Endothelial cell (in vitro differentiated cells): Measurements from ENCODE around the gene FOLR2. TPM values are rescaled to one million over a fixed set of nuclear protein-coding genes. Genes with fewer than 3 reads are reported as not detected.
"Not testable (repeated sequence)": the region's sequence is repeated elsewhere in the genome, so short reads cannot be mapped to it uniquely, and the experiment has no call there.

Experiments
- DNase-seq: peaks from one replicate; pipeline ENCODE4 v3.0.0; 2021; ENCODE audit warnings: low spot score
- H3K27ac Mint-ChIP-seq: one replicate; pipeline ENCODE4 v1.8.0; 2021; ENCODE audit warnings: mixed read lengths, inconsistent platforms; ENCODE audit not compliant: unreplicated experiment
- H3K27me3 Mint-ChIP-seq: one replicate; pipeline ENCODE4 v1.8.0; 2021; ENCODE audit warnings: mild to moderate bottlenecking, moderate library complexity, mixed read lengths, inconsistent platforms; ENCODE audit not compliant: unreplicated experiment
- H3K36me3 Mint-ChIP-seq: one replicate; pipeline ENCODE4 v1.8.0; 2021; ENCODE audit warnings: mild to moderate bottlenecking, low read depth, mixed read lengths, inconsistent platforms; ENCODE audit not compliant: unreplicated experiment
- H3K4me1 Mint-ChIP-seq: one replicate; pipeline ENCODE4 v1.8.0; 2021; ENCODE audit warnings: mild to moderate bottlenecking, mixed read lengths, inconsistent platforms; ENCODE audit not compliant: unreplicated experiment
- H3K4me3 Mint-ChIP-seq: one replicate; pipeline ENCODE4 v1.8.0; 2021; ENCODE audit warnings: mild to moderate bottlenecking, mixed read lengths, inconsistent platforms; ENCODE audit not compliant: unreplicated experiment
- H3K9me3 Mint-ChIP-seq: one replicate; pipeline ENCODE4 v1.8.0; 2021; ENCODE audit warnings: mixed read lengths, inconsistent platforms; ENCODE audit not compliant: unreplicated experiment
- total RNA-seq: library from RNA; stranded (reverse); fragmentation: NEBNext Ultra II Directional; extraction: Animal tissue kit (Norgen Biotek cat#: 25700); gene quantifications from one replicate; pipeline ENCODE4 v1.2.1, GENCODE V29; 2021; ENCODE audit not compliant: unreplicated experiment
- TF ChIP-seq, protein P1 (sequence below): fragments of 200-600 bp; sonication (generic); IDR thresholded peaks from one replicate; pipeline ENCODE4 v1.5.0; 2021; ENCODE audit warnings: antibody characterized with exemption; ENCODE audit not compliant: unreplicated experiment

Gene FOLR2
- total RNA-seq, 1 donor from 2014 or later, result not detected

DNA sequence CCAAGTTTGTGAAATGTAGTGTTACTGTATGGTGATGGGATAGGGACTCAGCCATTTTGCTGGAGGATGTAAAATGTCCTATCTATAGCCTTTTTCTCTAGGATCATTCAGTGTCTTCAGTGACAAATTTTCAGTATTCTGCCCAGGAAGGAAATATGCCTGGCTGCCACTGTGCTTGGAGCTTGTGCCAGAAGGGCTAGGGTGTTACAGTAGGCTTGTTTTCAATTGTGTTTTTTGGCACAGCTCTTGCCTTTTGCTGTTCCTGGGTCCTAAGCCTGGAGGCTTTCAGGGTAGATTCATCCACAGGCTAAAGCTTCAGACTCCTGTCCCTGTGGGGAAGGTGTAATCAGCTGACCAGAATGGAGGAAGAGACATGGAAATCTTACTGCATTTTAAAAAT, 49.4 kb downstream of the FOLR2 start:
- Mint-ChIP-seq H3K9me3 (no peaks in the 10 kb centered on the region), H3K36me3 (no peaks in the 10 kb centered on the region)

DNA sequence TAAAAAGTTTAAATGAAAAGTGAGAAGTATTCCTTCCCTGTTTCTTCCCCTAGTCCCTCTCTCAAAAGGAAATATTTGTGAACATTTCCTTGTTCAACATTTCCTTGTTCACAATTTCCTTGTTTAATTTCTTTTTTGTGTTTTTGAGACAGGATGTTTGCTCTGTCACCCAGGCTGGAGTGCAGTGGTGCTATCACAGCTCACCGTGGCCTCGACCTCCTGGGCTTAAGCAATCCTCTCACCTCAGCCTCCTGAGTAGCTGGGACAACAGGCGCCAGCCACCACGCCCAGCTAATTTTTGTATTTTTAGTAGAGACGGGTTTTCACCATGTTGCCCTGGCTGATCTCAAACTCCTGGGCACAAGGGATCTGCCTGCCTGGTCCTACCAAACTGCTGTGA, 50.4 kb downstream of the FOLR2 start:
- not testable (repeated sequence) for H3K36me3 Mint-ChIP-seq, H3K4me3 Mint-ChIP-seq, H3K27ac Mint-ChIP-seq, DNase-seq, H3K27me3 Mint-ChIP-seq, H3K9me3 Mint-ChIP-seq
- H3K4me1 Mint-ChIP-seq, result peaks cover 13% of the 10 kb centered on the region

More for the DNA sequence above, 49.4 kb downstream of the FOLR2 start:
- TF ChIP-seq, protein P1, sequence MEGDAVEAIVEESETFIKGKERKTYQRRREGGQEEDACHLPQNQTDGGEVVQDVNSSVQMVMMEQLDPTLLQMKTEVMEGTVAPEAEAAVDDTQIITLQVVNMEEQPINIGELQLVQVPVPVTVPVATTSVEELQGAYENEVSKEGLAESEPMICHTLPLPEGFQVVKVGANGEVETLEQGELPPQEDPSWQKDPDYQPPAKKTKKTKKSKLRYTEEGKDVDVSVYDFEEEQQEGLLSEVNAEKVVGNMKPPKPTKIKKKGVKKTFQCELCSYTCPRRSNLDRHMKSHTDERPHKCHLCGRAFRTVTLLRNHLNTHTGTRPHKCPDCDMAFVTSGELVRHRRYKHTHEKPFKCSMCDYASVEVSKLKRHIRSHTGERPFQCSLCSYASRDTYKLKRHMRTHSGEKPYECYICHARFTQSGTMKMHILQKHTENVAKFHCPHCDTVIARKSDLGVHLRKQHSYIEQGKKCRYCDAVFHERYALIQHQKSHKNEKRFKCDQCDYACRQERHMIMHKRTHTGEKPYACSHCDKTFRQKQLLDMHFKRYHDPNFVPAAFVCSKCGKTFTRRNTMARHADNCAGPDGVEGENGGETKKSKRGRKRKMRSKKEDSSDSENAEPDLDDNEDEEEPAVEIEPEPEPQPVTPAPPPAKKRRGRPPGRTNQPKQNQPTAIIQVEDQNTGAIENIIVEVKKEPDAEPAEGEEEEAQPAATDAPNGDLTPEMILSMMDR, result no peak
- Mint-ChIP-seq H3K27ac (peak overlapping the region; percentile 6), H3K4me3 (no peak overlapping the region), H3K27me3 (peaks cover 3% of the 10 kb centered on the region), H3K4me1 (peaks cover 13% of the 10 kb centered on the region)
- DNase-seq, result no peak

DNA sequence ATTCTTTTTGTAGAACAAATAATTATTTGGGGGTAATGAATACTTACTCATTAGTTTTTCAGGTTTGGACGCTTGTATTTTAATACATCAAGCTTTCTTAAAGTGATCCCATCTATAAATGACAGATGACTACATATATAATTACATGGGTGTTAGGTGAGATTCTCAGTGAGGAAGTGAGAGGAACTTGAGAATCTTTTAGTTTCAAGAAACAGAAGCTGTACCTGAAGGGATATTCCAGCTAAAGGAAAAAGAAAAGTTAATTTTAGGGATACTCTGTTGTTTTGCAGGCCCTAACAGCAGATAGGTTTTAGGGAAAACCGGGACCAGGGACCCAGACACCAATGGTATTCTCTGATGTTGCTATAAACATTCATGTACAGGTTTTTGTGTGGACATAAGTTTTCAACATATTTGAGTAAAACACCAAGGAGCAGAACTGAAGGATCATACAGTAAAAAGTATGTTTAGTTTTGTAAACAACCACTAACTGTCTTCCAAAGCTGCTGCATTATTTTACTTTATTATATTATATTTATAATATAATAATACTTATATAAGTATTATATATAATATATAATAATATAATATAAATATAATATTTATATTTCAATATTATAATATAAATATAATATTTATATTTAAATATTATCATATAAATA, 51.5 kb downstream of the FOLR2 start:
- Mint-ChIP-seq H3K27me3 (peaks cover 3% of the 10 kb centered on the region), H3K4me1 (peaks cover 13% of the 10 kb centered on the region), H3K4me3 (no peak overlapping the region), H3K9me3 (no peaks in the 10 kb centered on the region), H3K27ac (no peak overlapping the region), H3K36me3 (no peaks in the 10 kb centered on the region)
- DNase-seq, result no peak
- TF ChIP-seq, protein P1, result no peak

Other genes starting within 250 kb of the FOLR2 start
- 17.7 TPM for gene IL18BP, start 217.9 kb upstream of the FOLR2 start, total RNA-seq
- gene NUMA1, start 136.3 kb upstream of the FOLR2 start, total RNA-seq, result 173 TPM
- gene LRRC51, start 135.9 kb upstream of the FOLR2 start, total RNA-seq, result 5.8 TPM
- 105 TPM for gene LAMTOR1, start 113.5 kb upstream of the FOLR2 start, total RNA-seq
- not detected for gene TOMT, start 110.9 kb upstream of the FOLR2 start, total RNA-seq
- gene ANAPC15, start 104.1 kb upstream of the FOLR2 start, total RNA-seq, result 36.5 TPM
- not detected for gene FOLR3, start 81.1 kb upstream of the FOLR2 start, total RNA-seq
- not detected for gene FOLR1, start 24.7 kb upstream of the FOLR2 start, total RNA-seq
- 168 TPM for gene INPPL1, start 8.0 kb downstream of the FOLR2 start, total RNA-seq
- gene PHOX2A, start 27.4 kb downstream of the FOLR2 start, total RNA-seq, result not detected
- gene CLPB, start 217.7 kb downstream of the FOLR2 start, total RNA-seq, result 23.2 TPM